Activated gamma-delta T cell (primary cell): ENCODE measurements around the gene RBM44.
"Not testable (repeated sequence)": the region's sequence is repeated elsewhere in the genome, so short reads cannot be mapped to it uniquely, and the experiment has no call there.

Experiments
- DNase-seq: peaks from one replicate; lab custom pipeline; 2025; lab: John Stamatoyannopoulos, UW
- total RNA-seq, 2 donors: gene quantifications; one replicate each; lab custom pipeline; 2026; lab: John Stamatoyannopoulos, UW

RBM44 gene
- total RNA-seq = 4.3 to 6.6 reads per million in 2 donors

DNA sequence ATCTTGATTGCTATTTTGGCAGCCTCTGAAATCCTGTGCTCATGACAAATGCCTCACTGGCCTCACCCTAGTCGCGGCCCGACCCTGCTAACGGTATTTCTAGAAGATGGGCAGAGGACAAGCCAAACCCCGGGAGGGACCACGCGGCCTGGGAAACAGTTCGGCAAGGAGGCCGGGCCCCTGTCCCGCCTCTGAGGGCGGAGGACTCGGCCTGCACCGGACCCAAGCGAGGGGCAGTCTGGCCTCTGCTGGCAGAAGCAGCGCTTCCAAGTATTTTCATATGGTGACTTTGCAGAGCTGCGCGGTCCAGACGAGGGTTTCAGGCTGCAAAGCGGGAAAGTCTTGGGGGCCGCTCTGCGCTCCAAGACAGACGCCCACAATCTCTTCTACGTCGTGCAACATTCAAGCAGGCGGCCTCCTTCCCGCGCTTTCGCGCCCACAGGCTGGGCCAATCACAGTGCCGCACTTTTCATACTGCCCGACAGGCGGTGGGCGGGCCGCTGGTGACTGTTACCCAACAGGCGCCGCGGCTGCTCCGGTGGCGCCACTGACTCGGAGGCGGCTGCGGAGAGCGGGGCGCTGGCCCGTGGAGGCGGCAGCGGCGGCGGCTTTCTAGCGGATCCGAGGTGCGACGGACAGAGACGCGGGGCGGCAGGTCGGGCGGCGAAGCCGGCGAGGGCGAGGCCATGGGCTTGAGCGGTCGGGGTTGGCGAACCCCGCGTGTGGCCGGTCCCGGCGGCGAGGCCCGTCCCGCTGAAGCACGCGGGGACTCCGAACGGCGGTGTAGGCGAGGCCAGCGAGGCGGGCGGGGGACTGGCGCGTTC lies at the start of gene RBM44:
Gene RBM44, plus strand, starts transcription at position 544 of the 824 bp plus-strand sequence. CDS start 14,831 bp downstream, outside the sequence.
- no peak for DNase-seq

- no peak for DNase-seq
These were observed 49.6 kb upstream of the RBM44 start for GRCh38 chr2:237749002-237749401.

GRCh38 chr2:237749961-237750360 lies 48.6 kb upstream of the RBM44 start:
- no peak for DNase-seq

DNA sequence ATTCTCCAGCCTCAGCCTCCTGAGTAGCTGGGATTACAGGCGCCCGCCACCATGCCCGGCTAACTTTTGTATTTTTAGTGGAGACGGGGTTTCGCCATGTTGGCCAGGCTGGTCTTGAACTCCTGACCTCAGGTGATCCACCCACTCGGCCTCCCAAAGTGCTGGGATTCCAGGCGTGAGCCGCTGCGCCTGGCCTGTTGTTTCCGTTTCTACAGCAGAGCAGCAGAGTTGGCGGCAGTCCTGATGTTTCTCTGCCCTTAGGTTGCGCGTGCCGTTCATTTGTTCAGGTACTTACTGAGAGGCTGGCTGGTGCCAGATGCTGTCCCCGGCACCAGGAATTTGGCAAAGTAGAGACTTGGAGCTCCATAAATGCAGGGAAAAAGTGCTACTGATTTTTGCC lies 48.1 kb upstream of the RBM44 start:
- not testable (repeated sequence) for DNase-seq

- DNase-seq = no peak
These were observed 45.8 kb upstream of the RBM44 start for GRCh38 chr2:237752761-237753165.

DNA sequence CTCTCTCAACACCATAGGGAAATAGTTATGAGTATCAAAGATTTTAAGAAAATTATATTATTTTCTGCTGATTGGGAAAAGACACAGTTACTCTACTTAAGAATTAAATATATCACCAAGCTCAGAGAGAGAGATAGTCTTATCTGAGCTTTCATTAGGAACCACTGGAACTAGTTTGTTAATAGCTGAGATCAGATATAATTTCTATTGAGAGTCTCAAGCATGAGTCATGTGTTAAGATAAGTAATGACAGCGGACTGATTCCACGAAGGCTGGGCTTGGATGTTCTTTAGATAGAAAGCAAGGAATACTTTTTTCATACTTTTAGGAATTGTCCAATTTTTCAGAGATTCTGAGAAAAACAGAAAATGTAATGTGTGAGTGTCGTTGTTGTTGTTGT lies 44.4 kb upstream of the RBM44 start:
- DNase-seq = no peak

- DNase-seq = no peak
These were observed 43.8 kb upstream of the RBM44 start for GRCh38 chr2:237754626-237755248.

DNA sequence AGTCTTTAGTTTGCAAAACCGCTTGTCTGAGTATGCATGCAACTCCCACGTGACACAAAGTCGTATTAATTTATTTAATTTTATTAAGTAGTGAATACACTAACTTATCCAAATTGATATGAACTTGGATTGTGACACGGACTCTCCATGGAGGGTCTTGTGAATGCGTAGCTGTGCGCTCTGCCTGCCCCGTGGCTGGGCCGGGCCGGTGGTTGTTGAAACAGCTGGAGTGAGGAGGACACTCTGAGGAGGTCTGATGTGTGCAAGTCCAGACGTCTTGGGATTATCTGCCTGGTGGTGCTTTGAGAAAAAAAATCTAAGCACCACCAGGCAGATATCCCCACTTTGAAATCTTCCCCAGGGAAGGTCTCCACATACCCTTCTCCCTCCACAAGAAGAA lies 41.0 kb upstream of the RBM44 start:
- DNase-seq = no peak

- no peak for DNase-seq
These were observed 40.4 kb upstream of the RBM44 start for GRCh38 chr2:237758185-237758584.

DNA sequence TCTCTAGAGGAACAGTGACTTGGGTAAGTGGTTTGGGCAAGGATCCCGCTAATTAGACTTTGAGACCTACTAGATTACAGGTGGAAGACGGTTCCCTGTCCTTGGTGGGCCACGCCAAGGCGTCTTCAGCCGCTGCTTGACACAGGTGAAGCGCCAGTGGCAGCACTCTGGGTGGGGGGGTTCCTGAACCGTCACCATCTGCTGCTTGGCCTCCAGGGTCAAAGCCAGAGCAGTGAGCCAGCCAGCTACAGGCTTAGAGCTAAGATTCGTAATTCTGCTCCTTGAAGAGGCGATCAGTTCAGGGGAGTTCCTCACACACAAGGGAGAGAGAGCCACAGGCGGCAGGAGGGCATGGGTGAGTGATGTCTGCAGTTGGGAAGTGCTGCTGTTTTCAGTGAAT lies 39.4 kb upstream of the RBM44 start:
- DNase-seq = no peak

- DNase-seq = no peak
These were observed 37.8 kb upstream of the RBM44 start for GRCh38 chr2:237760506-237761502.

DNA sequence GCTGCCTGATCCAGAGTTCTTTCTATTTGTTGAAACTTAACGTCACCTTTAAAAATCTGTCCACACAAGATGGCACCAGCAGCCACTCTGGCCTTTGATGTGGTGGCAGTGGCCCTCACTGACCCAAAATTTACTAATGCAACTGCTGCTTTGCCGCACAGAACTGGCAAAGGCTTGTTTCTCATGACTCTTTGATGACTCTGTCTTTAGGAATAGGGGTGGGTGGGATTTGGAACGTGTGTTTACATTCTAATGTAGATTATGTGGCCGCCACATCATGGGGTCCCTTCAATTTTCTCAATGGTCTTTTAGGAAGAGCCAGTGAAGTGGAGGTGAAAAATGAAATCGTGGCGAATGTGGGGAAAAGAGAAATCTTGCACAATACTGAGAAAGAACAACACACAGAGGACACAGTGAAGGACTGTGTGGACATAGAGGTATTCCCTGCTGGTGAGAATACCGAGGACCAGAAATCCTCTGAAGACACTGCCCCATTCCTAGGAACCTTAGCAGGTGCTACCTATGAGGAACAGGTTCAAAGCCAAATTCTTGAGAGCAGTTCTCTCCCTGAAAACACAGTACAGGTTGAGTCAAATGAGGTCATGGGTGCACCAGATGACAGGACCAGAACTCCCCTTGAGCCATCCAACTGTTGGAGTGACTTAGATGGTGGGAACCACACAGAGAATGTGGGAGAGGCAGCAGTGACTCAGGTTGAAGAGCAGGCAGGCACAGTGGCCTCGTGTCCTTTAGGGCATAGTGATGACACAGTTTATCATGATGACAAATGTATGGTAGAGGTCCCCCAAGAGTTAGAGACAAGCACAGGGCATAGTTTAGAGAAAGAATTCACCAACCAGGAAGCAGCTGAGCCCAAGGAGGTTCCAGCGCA lies 36.0 kb upstream of the RBM44 start:
- not testable (repeated sequence) for DNase-seq

GRCh38 chr2:237763812-237764211 lies 34.8 kb upstream of the RBM44 start:
- DNase-seq = no peak

GRCh38 chr2:237765122-237765521 lies 33.5 kb upstream of the RBM44 start:
- not testable (repeated sequence) for DNase-seq

GRCh38 chr2:237765875-237766274 lies 32.7 kb upstream of the RBM44 start:
- no peak for DNase-seq

DNA sequence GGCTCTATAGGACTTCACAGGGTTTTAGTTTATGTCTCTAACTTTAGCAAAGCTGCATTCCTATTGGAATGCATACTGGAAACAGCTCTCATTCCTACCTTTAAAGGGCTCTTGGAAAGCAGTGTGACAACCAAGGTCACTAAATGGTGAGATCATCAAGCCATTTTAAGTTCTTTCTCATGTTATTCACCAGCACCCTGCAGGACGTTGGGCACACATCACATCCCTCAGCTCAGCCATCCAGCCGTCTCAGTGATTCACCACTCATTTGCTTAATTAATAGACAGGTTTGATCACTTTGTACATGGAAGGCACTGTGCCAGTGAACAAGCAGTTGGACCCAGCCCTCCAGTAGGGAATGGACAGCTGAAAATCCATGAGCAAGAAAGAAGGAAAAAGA lies 32.2 kb upstream of the RBM44 start:
- DNase-seq = no peak

DNA sequence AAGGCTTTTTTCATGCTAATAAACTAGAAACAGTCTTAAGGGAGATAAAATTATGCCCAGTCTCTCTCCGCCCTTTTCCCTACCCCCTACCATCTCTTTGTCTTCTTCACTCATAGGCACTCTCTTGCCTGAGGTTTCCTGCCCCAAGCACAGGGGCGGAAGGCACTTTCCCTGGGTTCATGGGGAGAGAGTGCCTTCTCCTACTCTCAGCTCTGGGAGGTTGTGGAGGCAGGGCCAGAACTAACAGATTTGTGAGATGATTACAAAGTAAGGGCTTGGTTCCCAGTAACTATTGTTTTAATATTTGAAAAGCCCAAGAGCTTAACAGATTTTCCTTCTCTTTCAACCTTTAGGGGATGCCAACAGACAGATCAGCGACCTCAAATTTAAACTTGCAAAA lies 26.1 kb upstream of the RBM44 start:
- no peak for DNase-seq

DNA sequence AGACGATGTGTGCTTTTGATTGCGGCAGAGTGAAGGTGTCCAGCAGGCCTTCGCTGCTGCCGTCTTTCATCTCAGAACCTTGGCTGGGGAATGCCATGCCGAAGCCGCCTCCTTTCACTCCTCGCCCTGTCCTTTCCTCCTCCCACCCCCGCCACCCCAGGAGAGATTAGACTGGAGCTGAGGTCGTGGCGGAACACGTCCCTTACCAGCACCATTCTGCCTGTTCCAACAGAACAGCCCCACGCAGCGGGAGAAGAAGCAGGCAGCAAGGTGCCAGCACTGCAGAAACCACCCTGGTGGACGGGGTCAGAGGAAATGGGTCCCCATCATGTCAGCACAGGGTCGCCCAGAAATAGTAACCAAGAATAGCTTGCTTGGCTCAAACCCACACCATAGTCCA lies 24.8 kb upstream of the RBM44 start:
- DNase-seq = no peak

GRCh38 chr2:237774811-237775553 lies 23.6 kb upstream of the RBM44 start:
- DNase-seq = no peak

GRCh38 chr2:237779521-237779920 lies 19.1 kb upstream of the RBM44 start:
- no peak for DNase-seq
